ENCODE measurements around the gene DCN.

DNA sequence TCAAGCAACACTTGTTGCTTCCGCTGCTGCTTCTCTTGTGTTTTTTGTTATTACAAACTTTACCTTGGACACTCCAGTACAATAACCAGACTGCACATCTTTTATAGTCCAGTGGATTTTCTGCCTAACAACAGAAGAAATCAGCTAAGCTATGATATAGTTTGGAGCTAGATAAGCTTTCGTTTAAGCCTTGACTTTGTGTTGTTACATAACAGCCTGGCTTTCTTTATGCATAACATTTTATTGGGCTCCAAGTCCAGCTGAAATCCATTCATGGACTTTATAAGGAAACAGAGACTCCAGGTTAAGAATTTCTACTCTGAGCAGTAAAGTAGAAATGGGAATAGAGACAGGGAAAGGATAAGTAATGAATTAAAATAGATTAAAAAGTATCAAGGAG lies 3.5 kb upstream of the DCN start:
- TF ChIP-seq, protein P1, sequence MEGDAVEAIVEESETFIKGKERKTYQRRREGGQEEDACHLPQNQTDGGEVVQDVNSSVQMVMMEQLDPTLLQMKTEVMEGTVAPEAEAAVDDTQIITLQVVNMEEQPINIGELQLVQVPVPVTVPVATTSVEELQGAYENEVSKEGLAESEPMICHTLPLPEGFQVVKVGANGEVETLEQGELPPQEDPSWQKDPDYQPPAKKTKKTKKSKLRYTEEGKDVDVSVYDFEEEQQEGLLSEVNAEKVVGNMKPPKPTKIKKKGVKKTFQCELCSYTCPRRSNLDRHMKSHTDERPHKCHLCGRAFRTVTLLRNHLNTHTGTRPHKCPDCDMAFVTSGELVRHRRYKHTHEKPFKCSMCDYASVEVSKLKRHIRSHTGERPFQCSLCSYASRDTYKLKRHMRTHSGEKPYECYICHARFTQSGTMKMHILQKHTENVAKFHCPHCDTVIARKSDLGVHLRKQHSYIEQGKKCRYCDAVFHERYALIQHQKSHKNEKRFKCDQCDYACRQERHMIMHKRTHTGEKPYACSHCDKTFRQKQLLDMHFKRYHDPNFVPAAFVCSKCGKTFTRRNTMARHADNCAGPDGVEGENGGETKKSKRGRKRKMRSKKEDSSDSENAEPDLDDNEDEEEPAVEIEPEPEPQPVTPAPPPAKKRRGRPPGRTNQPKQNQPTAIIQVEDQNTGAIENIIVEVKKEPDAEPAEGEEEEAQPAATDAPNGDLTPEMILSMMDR (IDR thresholded peaks at IDR 0.05; ENCODE audit: extremely low read depth in 1 of 2, insufficient read depth in 1 of 2, low read depth in 1 of 2, low read length in 2 of 2), result no peak
- TF ChIP-seq POLR2AphosphoS5 (IDR thresholded peaks at IDR 0.05; ENCODE audit: insufficient read depth, low read depth, low read length) (no peak), EZH2 (IDR thresholded peaks at IDR 0.05; ENCODE audit: borderline replicate concordance, low read depth, low read length, severe bottlenecking) (no peak), JUN (IDR thresholded peaks at IDR 0.05; ENCODE audit: borderline replicate concordance, insufficient read depth, insufficient read length, low read depth) (no peak), POLR2A (IDR thresholded peaks at IDR 0.05; ENCODE audit: low read depth, low read length) (no peak)
- TF ChIP-seq, protein P2, sequence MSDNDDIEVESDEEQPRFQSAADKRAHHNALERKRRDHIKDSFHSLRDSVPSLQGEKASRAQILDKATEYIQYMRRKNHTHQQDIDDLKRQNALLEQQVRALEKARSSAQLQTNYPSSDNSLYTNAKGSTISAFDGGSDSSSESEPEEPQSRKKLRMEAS (IDR thresholded peaks at IDR 0.05; ENCODE audit: insufficient read depth, insufficient read length), result no peak
